Mesenteric fat pad (tissue), 1 donor: ENCODE data around the gene ZNF71. TPM values are rescaled to one million over a fixed set of nuclear protein-coding genes. Genes with fewer than 3 reads are reported as not detected.
"Not testable (repeated sequence)": the region's sequence is repeated elsewhere in the genome, so short reads cannot be mapped to it uniquely, and the experiment has no call there.

Experiments used
- DNase-seq: peaks from one replicate; pipeline ENCODE4 v3.0.0-alpha.2; 2020; ENCODE audit warnings: low spot score
- total RNA-seq: library from RNA; stranded (reverse); fragmentation: NEBNext Ultra II Directional; extraction: Animal tissue kit (Norgen Biotek cat#: 25700); gene quantifications from one replicate; pipeline ENCODE4 v1.2.1, GENCODE V29; 2021
- donor health status: DM: yes; HTN: yes; CAD: no.

ZNF71 gene
- total RNA-seq, 1 donor from 2014 or later, result 7.0 TPM

GRCh38 chr19:56619121-56619520, 24.0 kb downstream of the ZNF71 start:
- no peak for DNase-seq

DNA sequence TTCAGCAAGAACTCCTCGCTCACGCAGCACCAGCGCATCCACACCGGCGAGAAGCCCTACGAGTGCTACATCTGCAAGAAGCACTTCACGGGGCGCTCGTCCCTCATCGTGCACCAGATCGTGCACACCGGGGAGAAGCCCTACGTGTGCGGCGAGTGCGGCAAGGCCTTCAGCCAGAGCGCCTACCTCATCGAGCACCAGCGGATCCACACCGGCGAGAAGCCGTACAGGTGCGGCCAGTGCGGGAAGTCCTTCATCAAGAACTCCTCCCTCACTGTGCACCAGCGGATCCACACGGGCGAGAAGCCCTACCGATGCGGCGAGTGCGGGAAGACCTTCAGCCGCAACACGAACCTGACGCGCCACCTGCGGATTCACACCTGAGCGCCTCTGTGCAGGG, 27.3 kb downstream of the ZNF71 start:
- DNase-seq, result no peak

GRCh38 chr19:56623006-56623405, 27.9 kb downstream of the ZNF71 start:
- no peak for DNase-seq

DNA sequence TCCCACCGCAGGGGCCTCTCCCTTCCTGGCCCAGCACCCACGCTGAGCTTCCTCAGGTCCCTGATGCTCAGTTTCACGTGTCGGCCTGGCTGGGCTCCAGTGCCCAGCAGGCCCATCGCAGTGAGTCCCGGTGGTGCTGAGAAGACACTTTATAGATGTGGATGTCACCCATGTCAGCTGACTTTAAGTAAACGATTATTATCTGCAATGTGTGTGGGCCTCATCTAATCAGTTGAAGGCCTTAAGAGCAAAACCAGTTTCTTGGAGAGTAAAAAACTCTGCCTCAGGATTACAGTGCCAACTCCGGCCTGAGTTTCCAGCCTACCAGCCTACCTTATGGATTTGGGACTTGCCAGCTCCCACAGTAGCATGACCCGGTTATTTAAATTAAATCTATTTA, 30.6 kb downstream of the ZNF71 start:
- no peak for DNase-seq

- no peak for DNase-seq
These were observed 37.9 kb downstream of the ZNF71 start for GRCh38 chr19:56633021-56633420.

GRCh38 chr19:56637976-56638555, 43.0 kb downstream of the ZNF71 start:
- peak; percentile 84 for DNase-seq

- no peak for DNase-seq
These were observed 44.1 kb downstream of the ZNF71 start for GRCh38 chr19:56639217-56639616.

DNA sequence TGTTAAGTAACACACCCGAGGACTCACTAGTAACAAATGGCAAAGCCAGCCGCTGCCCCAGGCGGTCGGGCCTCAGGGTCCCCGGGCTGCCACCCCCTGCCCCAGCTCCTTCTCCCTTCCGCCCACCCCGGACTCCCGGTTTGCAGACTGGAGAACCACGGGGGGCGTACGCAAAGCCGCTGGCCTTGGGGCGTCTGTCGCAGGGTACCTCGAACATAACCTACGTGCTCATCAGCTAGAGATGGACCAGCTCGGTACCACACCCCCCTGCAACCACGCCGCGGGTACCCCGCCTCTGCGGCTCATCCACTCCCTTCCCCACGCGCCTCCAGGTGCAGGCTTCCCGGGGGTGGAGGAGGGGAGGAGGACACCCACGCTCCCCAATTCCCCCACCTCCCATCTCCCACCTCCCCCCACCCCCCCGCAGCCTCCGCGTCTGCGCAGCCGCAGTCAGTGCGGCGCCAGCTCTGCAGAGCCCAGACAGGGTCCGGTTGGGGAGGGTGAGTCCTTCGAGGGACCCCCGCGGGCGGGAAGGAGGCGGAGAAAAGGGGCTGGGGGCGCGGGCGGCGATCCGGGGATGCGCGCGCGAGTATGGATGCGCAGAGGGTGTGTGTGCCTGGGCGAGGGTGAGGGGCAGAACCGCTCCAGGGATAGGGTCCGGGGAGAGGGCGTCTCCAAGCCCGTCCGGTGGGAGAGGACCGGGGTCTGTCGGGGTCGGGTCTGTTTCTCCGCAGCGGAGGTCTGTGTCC, 47.8 kb downstream of the ZNF71 start, which contains the start of gene SMIM17:
TSS of gene SMIM17 (plus strand) at position 449 of the 749 bp plus-strand sequence. CDS start 2,509 bp downstream, outside the sequence.
- peak; percentile 77 for DNase-seq

DNA sequence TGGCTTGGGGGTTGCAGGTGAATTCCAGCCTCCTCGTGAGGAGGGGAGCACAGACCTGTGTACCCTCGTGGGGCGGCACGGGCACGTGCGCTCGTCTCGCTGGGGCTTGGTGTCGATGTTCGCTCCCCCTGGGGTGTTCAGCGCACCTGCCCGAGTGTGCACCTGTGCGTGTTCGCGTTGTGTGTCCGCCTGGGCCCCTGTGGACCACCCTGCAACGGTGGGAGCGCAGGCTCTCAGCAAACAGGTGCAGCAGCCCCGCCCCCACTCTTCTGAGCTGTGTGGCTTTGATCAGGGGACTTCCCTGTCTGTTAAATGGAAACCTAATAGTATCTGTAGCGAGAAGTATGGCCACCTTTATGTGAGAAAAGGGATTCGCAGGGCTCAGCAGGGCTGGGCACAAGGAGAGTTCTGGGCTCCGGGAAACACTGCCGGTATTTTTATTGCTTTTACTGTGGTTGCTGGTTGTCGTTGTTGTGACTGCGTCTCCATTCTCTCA, 48.4 kb downstream of the ZNF71 start:
- peak; percentile 26 for DNase-seq

- peak; percentile 11 for DNase-seq
These were observed 59.0 kb downstream of the ZNF71 start for GRCh38 chr19:56654151-56654550.

GRCh38 chr19:56660381-56661107, 65.4 kb downstream of the ZNF71 start:
- peak; percentile 82 for DNase-seq

- DNase-seq, result peak; percentile 51
These were observed 66.1 kb downstream of the ZNF71 start for GRCh38 chr19:56661248-56661647.

- peak; percentile 78 for DNase-seq
These were observed 68.9 kb downstream of the ZNF71 start for GRCh38 chr19:56663931-56664500.

DNA sequence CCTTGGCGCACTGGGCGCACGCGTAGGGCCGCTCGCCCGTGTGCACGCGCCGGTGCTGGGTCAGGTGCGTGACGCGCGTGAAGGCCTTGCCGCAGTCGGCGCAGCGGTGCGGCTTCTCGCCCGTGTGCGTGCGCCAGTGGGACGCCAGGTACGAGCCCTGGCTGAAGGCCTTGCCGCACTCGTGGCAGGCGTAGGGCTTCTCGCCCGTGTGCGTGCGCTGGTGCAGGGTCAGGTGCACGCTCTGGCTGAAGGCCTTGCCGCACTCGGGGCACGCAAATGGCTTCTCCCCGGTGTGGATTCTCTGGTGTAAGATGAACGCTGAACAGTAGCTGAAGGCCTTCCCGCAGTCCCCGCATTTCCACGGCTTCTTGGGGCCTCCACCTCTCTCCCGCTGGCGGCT, 69.4 kb downstream of the ZNF71 start:
- peak; percentile 83 for DNase-seq

- peak; percentile 59 for DNase-seq
These were observed 72.3 kb downstream of the ZNF71 start for GRCh38 chr19:56667311-56667870.

GRCh38 chr19:56668676-56669075, 73.6 kb downstream of the ZNF71 start:
- DNase-seq, result peak; percentile 77

- DNase-seq, result peak; percentile 80
These were observed 75.4 kb downstream of the ZNF71 start for GRCh38 chr19:56670401-56670960.

- no peak for DNase-seq
These were observed 76.0 kb downstream of the ZNF71 start for GRCh38 chr19:56670961-56671612.

DNA sequence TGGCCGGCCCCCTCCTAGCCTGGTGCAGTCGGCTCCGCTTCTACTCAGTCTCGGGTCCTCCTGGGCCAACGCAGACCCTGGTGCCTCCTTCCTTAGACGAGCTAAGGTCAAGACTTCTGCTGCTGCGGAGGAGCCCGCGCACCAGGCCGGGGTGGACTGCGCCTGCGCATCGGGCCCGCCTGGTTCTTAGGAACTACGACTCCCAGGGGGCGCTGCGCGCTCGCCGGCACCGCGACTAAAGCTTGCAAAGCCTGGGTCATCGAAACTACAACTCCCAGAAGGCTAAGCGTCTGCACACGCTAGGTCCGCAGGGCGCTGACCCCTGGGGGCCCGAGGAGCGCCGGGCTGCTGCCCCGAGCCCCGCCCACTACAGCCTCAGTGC, 76.5 kb downstream of the ZNF71 start, which contains the start of gene ZNF835:
TSS of gene ZNF835 (minus strand) at position 145 of the 382 bp plus-strand sequence. CDS start 6,559 bp downstream, outside the sequence.
- peak; percentile 95 for DNase-seq

GRCh38 chr19:56672610-56673009, 77.5 kb downstream of the ZNF71 start:
- not testable (repeated sequence) for DNase-seq
